Vagina (tissue), 2 donors: ENCODE data around the gene ENO1. TPM values are rescaled to one million over a fixed set of nuclear protein-coding genes. Genes with fewer than 3 reads are reported as not detected.

Source experiments
- DNase-seq, 2 donors: peaks; one replicate each; pipeline ENCODE4 v3.0.0-alpha.2; 2017; ENCODE audit errors: extremely low spot score in 2 of 2
- H3K27ac ChIP-seq: fragments of 200-600 bp; sonication (generic); one replicate; pipeline ENCODE4 v1.5.1; 2019
- H3K27me3 ChIP-seq: fragments of 200-600 bp; sonication (generic); one replicate; pipeline ENCODE4 v1.5.1; 2019
- H3K36me3 ChIP-seq, 2 donors: fragments of 200-600 bp; sonication (generic); one replicate each; pipeline ENCODE4 v1.5.1; 2017 to 2019
- H3K4me1 ChIP-seq: fragments of 200-600 bp; sonication (generic); one replicate; pipeline ENCODE4 v1.5.1; 2019
- H3K4me3 ChIP-seq, 2 donors: fragments of 200-600 bp; sonication (generic); 1 replicate in 1 of 2; 2 replicates in 1 of 2; pipeline ENCODE4 v1.5.1; 2016 to 2019
- H3K9me3 ChIP-seq: fragments of 200-600 bp; sonication (generic); one replicate; pipeline ENCODE4 v1.5.1; 2019
- POLR2A ChIP-seq, 2 donors: fragments of 450-650 bp; IDR thresholded peaks; one replicate each; pipeline ENCODE4 v1.6.1; 2017; ENCODE audit warnings: antibody characterized with exemption in 2 of 2, mild to moderate bottlenecking in 2 of 2, moderate library complexity in 2 of 2
- POLR2AphosphoS5 ChIP-seq, 2 donors: sonication (generic); formaldehyde crosslinking; IDR thresholded peaks; one replicate each; pipeline ENCODE4 v1.9.0; 2017; ENCODE audit warnings: antibody characterized with exemption in 2 of 2, mild to moderate bottlenecking in 2 of 2, low read depth in 1 of 2; ENCODE audit not compliant: insufficient read depth in 1 of 2
- intact Hi-C: fragments of 100-400 bp; cut with DNase I; formaldehyde crosslinking; loops from one replicate; pipeline ENCODE4 v1.15.1; 2023
- total RNA-seq: library from RNA; depleted of rRNA; stranded (reverse); fragments of >200 nt; gene quantifications from one replicate; pipeline ENCODE4 v1.2.3, GENCODE V29; 2016
- TF ChIP-seq, protein P1 (sequence below), 3 experiments: fragments of 450-650 bp in 2 of 3; fragments of 200-600 bp in 1 of 3; sonication (generic) in 1 of 3; IDR thresholded peaks; one replicate each; pipeline ENCODE4 v1.5.1; 2017 to 2019; ENCODE audit warnings: antibody characterized with exemption in 3 of 3, mild to moderate bottlenecking in 2 of 3, moderate library complexity in 2 of 3

ENO1 gene
- total RNA-seq, 1 donor from 2014 or later, result 558 TPM

DNA sequence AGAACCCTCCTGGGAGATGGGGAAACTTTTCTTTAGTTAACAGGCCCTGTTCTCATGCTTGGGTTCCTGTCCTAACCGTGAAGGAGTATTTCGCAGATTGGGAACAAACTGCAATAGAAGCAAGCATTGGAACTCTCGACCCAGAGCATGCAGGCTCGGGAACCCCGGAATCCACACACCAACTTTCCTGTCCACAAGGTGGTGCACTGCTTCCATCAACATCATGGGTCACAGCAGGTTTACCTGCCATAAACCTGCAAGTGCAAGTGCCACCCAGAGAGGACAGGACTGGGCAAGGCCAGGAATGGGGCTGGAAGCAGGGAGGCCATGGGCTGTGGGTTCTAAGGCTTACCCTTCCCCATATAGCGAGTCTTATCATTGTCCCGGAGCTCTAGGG, 6.9 kb downstream of the ENO1 start:
- Histone ChIP-seq H3K9me3 (no peaks in the 10 kb centered on the region), H3K27ac (no peak overlapping the region), H3K4me1 (peaks cover 53% of the 10 kb centered on the region), H3K4me3 (no peak overlapping the region), H3K27me3 (no peaks in the 10 kb centered on the region), H3K36me3 (peaks cover 4 to 68% of the 10 kb centered on the region in 2 donors)
- no peak for DNase-seq
- TF ChIP-seq POLR2A (IDR thresholded peaks at IDR 0.05) (no peak), POLR2AphosphoS5 (IDR thresholded peaks at IDR 0.05; ENCODE audit: insufficient read depth in 1 of 2, low read depth in 1 of 2) (no peak)
- TF ChIP-seq, protein P1, sequence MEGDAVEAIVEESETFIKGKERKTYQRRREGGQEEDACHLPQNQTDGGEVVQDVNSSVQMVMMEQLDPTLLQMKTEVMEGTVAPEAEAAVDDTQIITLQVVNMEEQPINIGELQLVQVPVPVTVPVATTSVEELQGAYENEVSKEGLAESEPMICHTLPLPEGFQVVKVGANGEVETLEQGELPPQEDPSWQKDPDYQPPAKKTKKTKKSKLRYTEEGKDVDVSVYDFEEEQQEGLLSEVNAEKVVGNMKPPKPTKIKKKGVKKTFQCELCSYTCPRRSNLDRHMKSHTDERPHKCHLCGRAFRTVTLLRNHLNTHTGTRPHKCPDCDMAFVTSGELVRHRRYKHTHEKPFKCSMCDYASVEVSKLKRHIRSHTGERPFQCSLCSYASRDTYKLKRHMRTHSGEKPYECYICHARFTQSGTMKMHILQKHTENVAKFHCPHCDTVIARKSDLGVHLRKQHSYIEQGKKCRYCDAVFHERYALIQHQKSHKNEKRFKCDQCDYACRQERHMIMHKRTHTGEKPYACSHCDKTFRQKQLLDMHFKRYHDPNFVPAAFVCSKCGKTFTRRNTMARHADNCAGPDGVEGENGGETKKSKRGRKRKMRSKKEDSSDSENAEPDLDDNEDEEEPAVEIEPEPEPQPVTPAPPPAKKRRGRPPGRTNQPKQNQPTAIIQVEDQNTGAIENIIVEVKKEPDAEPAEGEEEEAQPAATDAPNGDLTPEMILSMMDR (IDR thresholded peaks at IDR 0.05), result no peak
- intact Hi-C loops, result no loop called here

GRCh38 chr1:8870616-8871538, 7.6 kb downstream of the ENO1 start:
- no peak for DNase-seq
- intact Hi-C loops, result no loop called here
- Histone ChIP-seq H3K36me3 (peaks cover 4 to 75% of the 10 kb centered on the region in 2 donors), H3K9me3 (no peaks in the 10 kb centered on the region), H3K4me3 (no peak overlapping the region), H3K4me1 (peaks cover 46% of the 10 kb centered on the region), H3K27ac (no peak overlapping the region), H3K27me3 (no peaks in the 10 kb centered on the region)
- TF ChIP-seq, protein P1 (IDR thresholded peaks at IDR 0.05), result no peak
- TF ChIP-seq POLR2AphosphoS5 (IDR thresholded peaks at IDR 0.05; ENCODE audit: insufficient read depth in 1 of 2, low read depth in 1 of 2), result no peak
- no peak for TF ChIP-seq POLR2A (IDR thresholded peaks at IDR 0.05)

DNA sequence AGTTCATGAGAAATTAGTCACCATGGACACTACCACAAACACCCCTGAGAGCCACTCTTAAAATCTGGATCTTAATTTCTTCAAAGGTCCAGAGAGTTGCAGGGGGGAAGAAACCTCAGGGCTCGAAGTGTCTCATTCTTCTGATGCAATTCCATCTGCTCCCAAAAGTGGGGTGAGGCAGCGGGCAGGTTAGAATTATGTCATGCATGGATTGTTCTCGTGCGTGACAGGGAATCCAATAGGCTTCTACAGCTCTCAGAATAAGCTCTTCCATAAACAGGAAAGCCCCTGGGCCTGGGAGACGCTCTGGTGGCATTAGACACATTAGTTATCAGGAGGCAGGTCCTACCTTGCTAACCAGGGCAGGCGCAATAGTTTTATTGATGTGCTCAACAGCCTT, 8.4 kb downstream of the ENO1 start:
- DNase-seq, result no peak
- Histone ChIP-seq H3K4me3 (no peak overlapping the region), H3K36me3 (peaks cover 4 to 83% of the 10 kb centered on the region in 2 donors), H3K9me3 (no peaks in the 10 kb centered on the region), H3K27ac (no peak overlapping the region), H3K27me3 (no peaks in the 10 kb centered on the region), H3K4me1 (peaks cover 38% of the 10 kb centered on the region)
- intact Hi-C loops, result no loop called here
- TF ChIP-seq, protein P1 (IDR thresholded peaks at IDR 0.05), result no peak
- no peak for TF ChIP-seq POLR2A (IDR thresholded peaks at IDR 0.05)
- TF ChIP-seq POLR2AphosphoS5 (IDR thresholded peaks at IDR 0.05; ENCODE audit: insufficient read depth in 1 of 2, low read depth in 1 of 2), result no peak

- TF ChIP-seq, protein P1 (IDR thresholded peaks at IDR 0.05), result no peak
- no peak for TF ChIP-seq POLR2AphosphoS5 (IDR thresholded peaks at IDR 0.05; ENCODE audit: insufficient read depth in 1 of 2, low read depth in 1 of 2)
- no peak for TF ChIP-seq POLR2A (IDR thresholded peaks at IDR 0.05)
- Histone ChIP-seq H3K4me1 (peaks cover 17% of the 10 kb centered on the region), H3K27ac (no peak overlapping the region), H3K27me3 (no peaks in the 10 kb centered on the region), H3K36me3 (peaks cover 15 to 100% of the 10 kb centered on the region in 2 donors), H3K4me3 (no peak overlapping the region), H3K9me3 (no peaks in the 10 kb centered on the region)
- DNase-seq, result no peak
- intact Hi-C loops, result no loop called here
Measured at GRCh38 chr1:8867878-8868567, 10.5 kb downstream of the ENO1 start.
